Right atrium auricular region (tissue), 2 donors: ENCODE measurements around the gene KCNF1. TPM values are rescaled to one million over a fixed set of nuclear protein-coding genes. Genes with fewer than 3 reads are reported as not detected.

Experiments used
- DNase-seq: peaks from one replicate; pipeline ENCODE4 v3.0.0-alpha.2; 2019; ENCODE audit warnings: low spot score
- H3K27ac ChIP-seq, 2 donors: fragments of 200-600 bp; sonication (generic); 1 replicate in 1 of 2; 2 replicates in 1 of 2; pipeline ENCODE4 v1.5.1; 2016 to 2019
- H3K27me3 ChIP-seq, 2 donors: fragments of 200-600 bp; sonication (generic); one replicate each; pipeline versions ENCODE4 v1.5.1 to v1.6.0; 2017 to 2019
- H3K36me3 ChIP-seq: fragments of 200-600 bp; sonication (generic); one replicate; pipeline ENCODE4 v1.5.1; 2016
- H3K4me1 ChIP-seq, 2 donors: fragments of 200-600 bp; sonication (generic); one replicate each; pipeline versions ENCODE4 v1.5.1 to v1.6.0; 2017 to 2019
- H3K4me3 ChIP-seq, 2 donors: fragments of 200-600 bp; sonication (generic); 1 replicate in 1 of 2; 2 replicates in 1 of 2; pipeline ENCODE4 v1.5.1; 2017 to 2019; ENCODE audit warnings: mild to moderate bottlenecking in 1 of 2, moderate library complexity in 1 of 2
- H3K9me3 ChIP-seq, 2 donors: fragments of 200-600 bp; sonication (generic); one replicate each; pipeline ENCODE4 v1.5.1; 2019
- CTCF ChIP-seq, 2 donors: fragments of 200-600 bp; sonication (generic); IDR thresholded peaks; one replicate each; pipeline ENCODE4 v1.5.1; 2019; ENCODE audit warnings: antibody characterized with exemption in 2 of 2
- total RNA-seq, 2 donors: library from RNA; depleted of rRNA; stranded (reverse); fragments of >200 nt; gene quantifications; one replicate each; pipeline ENCODE4 v1.1.0, GENCODE V29; 2016

KCNF1 gene
- total RNA-seq, 2 donors from 2014 or later: 0.30 to 0.94 TPM

GRCh38 chr2:10963155-10963554, 51.4 kb downstream of the KCNF1 start:
- H3K9me3 ChIP-seq: no peaks in the 10 kb centered on the region
- no peak overlapping the region for H3K4me3 ChIP-seq
- no peak overlapping the region for H3K27ac ChIP-seq
- no peak for TF ChIP-seq CTCF (IDR thresholded peaks at IDR 0.05)
- H3K36me3 ChIP-seq: no peaks in the 10 kb centered on the region
- H3K27me3 ChIP-seq: no peaks in the 10 kb centered on the region
- no peak for DNase-seq
- no peaks in the 10 kb centered on the region for H3K4me1 ChIP-seq

Other genes starting within 250 kb of the KCNF1 start
- 10 to 100 TPM; 15.3 to 17.3 TPM for gene NOL10, start 222.0 kb upstream of the KCNF1 start, total RNA-seq
- gene ATP6V1C2, start 190.3 kb upstream of the KCNF1 start, total RNA-seq: under 1 TPM; 0.12 to 0.44 TPM
- 10 to 100 TPM; 89.0 to 94.4 TPM for gene PDIA6, start 99.1 kb upstream of the KCNF1 start, total RNA-seq
- gene SLC66A3, start 243.5 kb downstream of the KCNF1 start, total RNA-seq: 10 to 100 TPM; 18.7 to 19.2 TPM